Muscle layer of duodenum (tissue), 2 donors: Measurements from ENCODE around the gene GPBAR1.

Experiments used
- H3K27ac ChIP-seq: one replicate; pipeline ENCODE4 v1.7.0; 2013; ENCODE audit warnings: mild to moderate bottlenecking, low read length
- H3K27me3 ChIP-seq: one replicate; pipeline ENCODE4 v1.7.0; 2013; ENCODE audit warnings: low read depth, mild to moderate bottlenecking, control low read depth, low read length
- H3K36me3 ChIP-seq, 2 donors: one replicate each; pipeline ENCODE4 v1.7.0; 2013; ENCODE audit warnings: low read length in 2 of 2, control low read depth in 1 of 2, mild to moderate bottlenecking in 1 of 2; ENCODE audit not compliant: insufficient read depth in 2 of 2, control insufficient read depth in 1 of 2
- H3K4me1 ChIP-seq, 2 donors: one replicate each; pipeline ENCODE4 v1.7.0; 2013; ENCODE audit warnings: low read length in 2 of 2, mild to moderate bottlenecking in 2 of 2, control low read depth in 1 of 2, moderate library complexity in 1 of 2; ENCODE audit not compliant: insufficient read depth in 2 of 2, control insufficient read depth in 1 of 2
- H3K4me3 ChIP-seq, 2 donors: one replicate each; pipeline ENCODE4 v1.7.0; 2013; ENCODE audit warnings: low read length in 2 of 2, low read depth in 1 of 2, mild to moderate bottlenecking in 1 of 2
- H3K9me3 ChIP-seq, 2 donors: one replicate each; pipeline ENCODE4 v1.7.0; 2013; ENCODE audit warnings: low read length in 2 of 2, control low read depth in 1 of 2, mild to moderate bottlenecking in 1 of 2; ENCODE audit not compliant: control insufficient read depth in 1 of 2
- donor health status: healthy.

Gene GPBAR1

DNA sequence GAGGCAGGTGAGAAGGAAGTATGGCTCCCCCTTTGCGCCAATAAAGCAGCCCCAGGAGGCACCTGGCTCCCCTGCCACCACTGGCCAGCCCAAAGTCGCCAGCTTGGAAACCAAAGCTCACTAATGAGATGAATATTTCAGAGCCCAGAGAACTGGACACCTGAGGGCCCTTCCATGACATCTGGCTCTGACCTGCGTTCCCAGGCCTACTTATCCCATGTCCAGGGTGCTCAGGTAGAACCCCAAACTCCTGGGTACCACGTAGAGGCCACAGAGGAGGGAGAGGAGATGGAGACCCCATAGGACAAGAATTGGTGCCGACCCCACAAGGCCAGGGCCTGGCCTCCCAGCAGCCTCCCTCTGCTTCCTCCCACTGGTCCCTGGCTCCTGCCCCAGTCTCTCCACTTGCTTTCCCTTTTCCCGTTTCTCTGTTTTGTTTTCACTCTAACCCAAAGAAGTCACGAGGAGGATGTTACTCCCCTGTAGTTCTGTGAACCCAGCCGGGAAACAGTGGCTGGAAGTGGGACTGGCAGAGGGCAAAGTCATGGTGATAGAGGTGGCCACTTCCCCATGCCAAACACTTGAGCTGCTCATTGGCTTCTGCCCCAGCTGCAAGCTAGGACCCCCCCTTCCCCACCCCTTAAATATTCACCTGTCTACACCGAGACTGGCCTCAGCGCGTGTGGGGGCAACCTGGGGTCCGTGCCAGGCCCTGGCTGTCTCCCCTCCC lies 30.7 kb downstream of the GPBAR1 start:
- H3K4me1 ChIP-seq: peaks cover 40 to 46% of the 10 kb centered on the region in 2 donors
- H3K27ac ChIP-seq: peak overlapping the region; percentile 92
- H3K9me3 ChIP-seq: no peaks in the 10 kb centered on the region
- H3K4me3 ChIP-seq: peak overlapping the region; percentile 82 to 87
- peaks cover 0 to 6% of the 10 kb centered on the region in 2 donors for H3K36me3 ChIP-seq
- H3K27me3 ChIP-seq: no peaks in the 10 kb centered on the region

DNA sequence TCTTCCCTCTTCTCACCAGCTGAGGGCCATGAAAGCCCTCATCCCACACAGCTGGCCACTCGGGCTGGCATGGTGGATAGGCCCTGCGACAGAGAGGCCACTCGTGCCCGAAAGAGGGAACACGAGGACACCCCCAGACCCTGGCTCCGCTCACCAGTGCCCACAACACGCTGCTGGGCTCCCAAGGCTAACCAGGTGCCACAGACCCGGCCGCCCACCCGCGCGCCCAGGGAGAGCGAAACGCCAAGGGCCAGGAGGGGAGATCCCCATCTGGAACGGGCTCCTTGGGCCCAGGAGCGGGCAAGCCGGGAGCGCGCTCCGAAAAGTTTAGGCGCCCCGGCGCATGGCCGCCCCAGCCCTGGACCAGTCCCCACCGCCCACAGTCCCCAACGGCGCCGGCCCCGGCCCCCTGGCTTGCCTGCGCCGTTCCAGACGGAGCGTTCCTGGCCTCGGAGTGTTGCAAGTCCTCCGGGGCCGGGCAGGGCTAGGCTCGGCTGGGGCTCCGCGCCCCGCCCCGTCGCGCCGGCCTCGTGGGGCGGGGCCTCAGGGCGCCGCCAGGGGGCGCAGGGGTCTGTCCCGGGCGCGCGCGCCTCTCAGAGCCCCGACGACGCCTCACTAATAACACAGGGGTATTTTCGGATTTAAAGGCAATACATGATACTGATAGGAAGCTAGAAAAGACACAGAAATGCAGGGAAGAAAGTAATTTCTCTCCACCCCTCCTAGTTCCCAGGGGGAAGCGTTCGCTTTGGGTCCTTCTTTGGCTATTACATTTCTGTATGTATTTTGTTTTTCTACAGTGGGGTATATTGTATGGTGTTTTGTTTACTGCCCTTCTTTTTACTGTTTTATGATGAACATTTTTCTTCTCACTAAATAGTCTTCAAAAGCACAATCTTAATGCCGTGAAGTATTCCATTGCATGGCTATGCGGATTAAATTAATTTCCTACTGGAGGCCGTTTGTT lies 31.5 kb downstream of the GPBAR1 start, which contains the start of gene TMBIM1:
Gene TMBIM1 (minus strand): TSS at position 456 of the 967 bp plus-strand sequence. CDS start 10,362 bp downstream, outside the sequence.
- Histone ChIP-seq H3K4me1 (peaks cover 37 to 39% of the 10 kb centered on the region in 2 donors), H3K27ac (peak within 1 kb of the TSS; percentile 92), H3K4me3 (peak within 1 kb of the TSS; percentile 82 to 87), H3K36me3 (no peaks in the 10 kb centered on the region), H3K9me3 (no peaks in the 10 kb centered on the region), H3K27me3 (no peaks in the 10 kb centered on the region)

DNA sequence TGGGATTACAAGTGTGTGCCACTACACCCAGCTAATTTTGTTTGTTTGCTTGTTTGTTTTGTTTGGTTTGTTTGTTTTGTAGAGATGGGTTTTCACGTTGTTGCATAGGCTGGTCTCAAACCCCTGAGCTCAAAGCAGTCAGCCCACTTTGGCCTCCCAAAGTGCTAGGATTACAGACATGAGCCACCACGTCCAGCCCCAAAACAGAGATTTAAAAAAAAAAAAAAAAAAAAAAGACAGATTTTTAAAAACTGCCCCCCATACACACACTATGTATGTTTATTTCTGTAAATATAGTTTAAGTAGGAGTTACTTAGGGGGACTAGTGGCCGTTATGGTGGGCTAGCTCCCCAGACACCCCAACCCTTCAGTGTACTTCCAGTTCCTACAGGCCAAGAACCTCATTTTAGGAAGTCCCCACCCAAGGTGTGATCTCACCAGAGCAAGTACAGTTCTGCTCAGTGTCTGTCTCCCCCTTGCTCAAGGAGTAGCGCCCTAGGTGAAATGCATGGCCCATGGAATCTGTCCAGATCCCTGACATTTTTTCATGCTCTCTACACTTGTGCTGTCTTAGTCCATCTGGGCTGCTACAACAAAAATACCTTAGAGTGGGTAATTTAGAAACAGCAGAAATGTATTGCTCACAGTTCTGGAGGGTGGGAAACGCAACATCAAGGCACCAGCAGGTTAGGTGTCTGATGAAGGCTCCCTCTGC lies 33.1 kb downstream of the GPBAR1 start:
- H3K27ac ChIP-seq: peak overlapping the region; percentile 56
- no peaks in the 10 kb centered on the region for H3K27me3 ChIP-seq
- H3K36me3 ChIP-seq: no peaks in the 10 kb centered on the region
- peaks cover 26 to 34% of the 10 kb centered on the region in 2 donors for H3K4me1 ChIP-seq
- no peaks in the 10 kb centered on the region for H3K9me3 ChIP-seq
- no peak overlapping the region for H3K4me3 ChIP-seq

DNA sequence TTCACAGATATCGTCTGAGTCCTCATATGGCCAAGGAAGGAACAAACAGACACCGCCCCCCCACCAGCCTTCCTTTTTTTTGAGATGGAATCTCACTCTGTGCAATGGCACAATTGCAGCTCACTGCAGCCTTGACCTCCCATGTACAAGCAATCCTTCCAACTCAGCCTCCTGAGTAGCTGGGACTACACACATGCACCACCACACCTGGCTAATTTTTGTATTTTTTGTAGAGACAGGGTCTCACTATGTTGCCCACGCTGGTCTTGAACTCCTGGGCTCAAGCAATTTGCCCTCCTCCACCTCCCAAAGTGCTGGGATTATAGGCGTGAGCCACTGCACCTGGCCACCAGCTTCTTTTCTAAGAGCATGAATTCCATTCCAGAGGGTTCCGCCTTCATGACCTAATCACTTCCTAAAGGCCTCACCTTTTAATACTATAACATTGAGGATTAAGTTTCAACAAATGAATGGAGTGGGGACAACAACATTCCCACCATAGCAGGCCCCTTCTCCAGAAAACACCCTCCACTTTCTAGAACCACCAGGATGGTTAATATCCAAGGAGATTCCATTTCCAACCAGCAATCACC lies 33.7 kb downstream of the GPBAR1 start:
- no peaks in the 10 kb centered on the region for H3K27me3 ChIP-seq
- no peaks in the 10 kb centered on the region for H3K9me3 ChIP-seq
- H3K4me3 ChIP-seq: no peak overlapping the region
- H3K36me3 ChIP-seq: no peaks in the 10 kb centered on the region
- peaks cover 24 to 30% of the 10 kb centered on the region in 2 donors for H3K4me1 ChIP-seq
- peak overlapping the region; percentile 85 for H3K27ac ChIP-seq

DNA sequence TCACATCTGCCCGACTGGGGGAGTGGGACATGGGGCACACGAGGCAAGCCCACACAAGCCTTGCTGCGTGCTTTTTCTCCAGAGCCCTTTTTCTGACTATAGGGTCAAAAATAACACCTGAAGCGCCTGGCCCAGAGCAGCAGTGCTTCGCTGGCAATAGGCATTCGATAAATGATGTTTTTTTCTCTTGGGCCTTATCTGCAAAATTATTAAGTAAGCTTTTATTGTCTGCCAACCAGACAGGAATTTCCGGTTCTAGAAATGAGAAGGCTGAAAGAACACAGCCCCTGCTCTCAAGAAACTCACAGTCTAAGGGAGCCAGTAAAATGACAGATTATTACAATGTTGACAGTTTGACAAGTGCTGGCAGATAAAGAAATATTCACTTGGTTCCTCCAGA lies 34.2 kb downstream of the GPBAR1 start:
- Histone ChIP-seq H3K4me1 (peaks cover 19 to 25% of the 10 kb centered on the region in 2 donors), H3K9me3 (no peaks in the 10 kb centered on the region), H3K4me3 (no peak overlapping the region), H3K27ac (peak overlapping the region; percentile 85), H3K36me3 (no peaks in the 10 kb centered on the region), H3K27me3 (no peaks in the 10 kb centered on the region)

DNA sequence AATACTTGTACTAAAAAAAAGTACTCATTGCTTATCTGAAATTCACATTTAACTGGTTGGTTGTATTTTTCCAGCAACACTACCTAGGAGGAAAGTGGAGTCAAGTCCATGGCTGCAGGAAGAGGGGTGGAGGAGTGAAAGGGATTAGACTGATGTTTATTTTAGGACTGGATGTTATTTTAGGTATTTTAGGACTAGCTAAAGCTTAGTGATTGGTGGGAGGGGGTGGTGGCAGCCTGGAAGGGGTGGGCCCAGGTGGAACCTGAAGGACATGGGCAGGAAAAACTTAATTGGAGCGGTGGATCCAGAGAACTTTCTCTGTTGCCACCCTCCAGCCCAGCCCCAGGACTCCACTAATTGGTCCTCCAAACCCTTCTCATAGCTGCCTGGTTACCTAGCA lies 35.4 kb downstream of the GPBAR1 start:
- H3K27ac ChIP-seq: no peak overlapping the region
- no peaks in the 10 kb centered on the region for H3K9me3 ChIP-seq
- H3K27me3 ChIP-seq: no peaks in the 10 kb centered on the region
- no peaks in the 10 kb centered on the region for H3K36me3 ChIP-seq
- peaks cover 7 to 14% of the 10 kb centered on the region in 2 donors for H3K4me1 ChIP-seq
- H3K4me3 ChIP-seq: no peak overlapping the region

DNA sequence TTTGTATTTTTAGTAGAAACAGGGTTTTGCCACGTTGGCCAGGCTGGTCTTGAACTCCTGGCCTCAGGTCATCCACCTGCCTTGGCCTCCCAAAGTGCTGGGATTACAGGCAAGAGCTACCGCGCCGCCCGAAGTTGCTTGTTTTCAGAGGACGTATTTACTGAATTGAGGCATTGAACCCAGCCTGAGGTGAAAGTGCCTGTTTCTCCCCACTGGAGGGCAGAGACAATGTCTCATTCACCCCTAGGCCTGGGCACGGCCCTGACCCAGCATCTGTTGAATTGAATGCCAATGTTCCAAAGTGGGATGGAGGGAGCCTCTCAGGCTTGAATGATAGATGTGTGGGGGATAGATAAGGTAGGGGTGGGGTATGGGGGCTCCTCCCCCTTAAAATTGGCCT lies 36.0 kb downstream of the GPBAR1 start:
- H3K36me3 ChIP-seq: no peaks in the 10 kb centered on the region
- no peak overlapping the region for H3K27ac ChIP-seq
- peaks cover 5 to 14% of the 10 kb centered on the region in 2 donors for H3K4me1 ChIP-seq
- no peaks in the 10 kb centered on the region for H3K9me3 ChIP-seq
- no peak overlapping the region for H3K4me3 ChIP-seq
- no peaks in the 10 kb centered on the region for H3K27me3 ChIP-seq

DNA sequence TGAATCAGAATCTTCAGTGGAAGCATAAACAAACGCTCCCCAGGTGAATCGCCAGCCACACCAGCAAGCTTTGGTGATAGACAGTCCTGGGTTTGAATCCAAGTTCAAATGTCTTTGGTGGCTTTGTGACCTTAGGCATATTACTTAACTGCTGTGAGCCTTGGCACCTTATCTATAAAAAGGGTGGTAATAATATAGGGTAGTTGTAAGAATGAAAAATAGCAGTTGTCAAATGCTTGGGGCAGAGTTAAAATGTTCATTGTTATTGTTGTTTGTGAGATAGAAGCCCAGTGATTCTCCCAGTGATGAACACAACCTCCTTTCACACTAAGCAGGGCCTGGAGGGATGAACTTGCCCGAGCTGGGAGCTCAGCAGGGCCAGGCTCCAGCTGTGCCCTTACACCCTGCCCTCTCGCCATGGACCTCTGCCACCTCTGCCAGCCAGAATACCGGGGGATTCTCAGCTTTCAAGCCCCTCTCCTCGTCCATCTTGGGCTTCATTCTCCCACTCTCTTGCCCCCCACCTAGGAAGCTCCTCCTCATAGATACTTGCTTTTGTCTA lies 37.6 kb downstream of the GPBAR1 start:
- H3K4me3 ChIP-seq: no peak overlapping the region
- no peak overlapping the region for H3K27ac ChIP-seq
- H3K27me3 ChIP-seq: no peaks in the 10 kb centered on the region
- no peaks in the 10 kb centered on the region for H3K9me3 ChIP-seq
- H3K36me3 ChIP-seq: no peaks in the 10 kb centered on the region
- H3K4me1 ChIP-seq: peaks cover 0 to 11% of the 10 kb centered on the region in 2 donors

DNA sequence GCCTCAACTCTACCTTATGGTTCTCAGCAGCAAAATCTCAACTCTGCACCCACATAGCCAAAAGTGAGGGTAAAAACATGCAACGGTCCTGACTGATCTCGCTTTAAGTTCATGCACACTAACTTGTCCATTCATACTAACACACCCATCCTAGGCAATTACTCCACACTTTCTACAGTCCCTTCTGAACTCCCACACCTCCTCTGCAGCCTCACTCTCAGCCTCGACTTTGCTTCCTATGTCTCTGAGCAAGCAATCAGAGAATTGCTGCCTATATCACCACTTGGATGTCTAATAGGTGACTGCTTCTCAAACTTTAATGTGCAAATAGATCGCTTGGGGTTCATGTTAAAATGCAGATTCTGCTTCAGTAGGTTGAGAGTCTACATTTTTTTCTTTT lies 39.3 kb downstream of the GPBAR1 start:
- no peaks in the 10 kb centered on the region for H3K27me3 ChIP-seq
- H3K9me3 ChIP-seq: no peaks in the 10 kb centered on the region
- no peaks in the 10 kb centered on the region for H3K36me3 ChIP-seq
- H3K27ac ChIP-seq: no peak overlapping the region
- H3K4me1 ChIP-seq: no peaks in the 10 kb centered on the region
- H3K4me3 ChIP-seq: no peak overlapping the region

DNA sequence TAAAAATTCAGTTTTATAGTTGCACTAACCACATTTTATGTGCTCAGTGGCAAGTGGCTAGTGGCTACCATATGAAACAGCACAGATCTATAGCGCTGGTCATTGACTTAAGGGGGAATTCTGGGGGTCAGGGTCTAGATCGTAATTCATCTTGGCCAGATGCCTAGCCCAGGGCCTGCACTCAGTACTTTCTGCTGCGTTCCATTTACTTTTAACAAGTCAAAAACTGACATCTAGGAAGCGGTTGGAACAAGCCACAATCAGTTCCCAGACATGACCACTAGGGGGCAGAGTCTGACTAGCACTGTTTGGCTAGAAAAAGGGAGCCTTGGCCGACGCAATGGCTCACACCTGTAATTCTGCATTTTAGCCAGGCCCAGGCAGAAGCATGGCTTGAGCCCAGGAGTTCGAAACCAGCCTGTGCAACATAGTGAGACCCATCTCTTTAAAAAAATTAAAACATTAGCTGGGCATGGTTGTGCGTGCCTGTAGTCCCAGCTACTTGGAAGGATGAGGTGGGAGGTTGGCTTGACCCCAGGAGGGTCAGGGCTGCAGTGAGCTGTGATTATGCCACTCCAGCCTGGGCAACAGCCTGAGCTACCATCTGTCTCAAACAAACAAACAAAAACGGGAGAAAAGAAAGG lies 40.5 kb downstream of the GPBAR1 start:
- Histone ChIP-seq H3K9me3 (no peaks in the 10 kb centered on the region), H3K27ac (no peak overlapping the region), H3K27me3 (no peaks in the 10 kb centered on the region), H3K4me1 (no peaks in the 10 kb centered on the region), H3K36me3 (no peaks in the 10 kb centered on the region), H3K4me3 (no peak overlapping the region)
